ENCODE results near the gene PPP1R9A.

PPP1R9A gene

DNA sequence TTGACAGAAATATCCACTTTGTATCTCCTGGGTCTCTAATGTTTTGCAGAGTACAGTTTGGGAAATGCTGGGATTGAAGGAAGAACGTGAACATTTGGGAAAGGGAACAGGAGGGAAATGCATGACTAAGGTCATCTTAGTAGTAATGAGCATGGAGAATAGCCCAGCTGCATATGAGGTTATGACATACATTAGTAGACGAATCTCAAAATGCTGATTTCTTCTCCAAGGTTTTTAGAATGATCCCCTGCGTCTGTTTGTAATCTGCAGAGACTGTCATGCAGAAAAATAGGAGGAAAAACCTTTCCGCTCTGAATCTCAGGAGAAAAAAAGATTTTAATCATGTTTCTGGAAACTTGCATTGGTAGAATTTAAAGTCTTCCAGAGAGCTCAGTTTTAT is 133.6 kb downstream of the PPP1R9A start:
- no peak for DNase-seq

DNA sequence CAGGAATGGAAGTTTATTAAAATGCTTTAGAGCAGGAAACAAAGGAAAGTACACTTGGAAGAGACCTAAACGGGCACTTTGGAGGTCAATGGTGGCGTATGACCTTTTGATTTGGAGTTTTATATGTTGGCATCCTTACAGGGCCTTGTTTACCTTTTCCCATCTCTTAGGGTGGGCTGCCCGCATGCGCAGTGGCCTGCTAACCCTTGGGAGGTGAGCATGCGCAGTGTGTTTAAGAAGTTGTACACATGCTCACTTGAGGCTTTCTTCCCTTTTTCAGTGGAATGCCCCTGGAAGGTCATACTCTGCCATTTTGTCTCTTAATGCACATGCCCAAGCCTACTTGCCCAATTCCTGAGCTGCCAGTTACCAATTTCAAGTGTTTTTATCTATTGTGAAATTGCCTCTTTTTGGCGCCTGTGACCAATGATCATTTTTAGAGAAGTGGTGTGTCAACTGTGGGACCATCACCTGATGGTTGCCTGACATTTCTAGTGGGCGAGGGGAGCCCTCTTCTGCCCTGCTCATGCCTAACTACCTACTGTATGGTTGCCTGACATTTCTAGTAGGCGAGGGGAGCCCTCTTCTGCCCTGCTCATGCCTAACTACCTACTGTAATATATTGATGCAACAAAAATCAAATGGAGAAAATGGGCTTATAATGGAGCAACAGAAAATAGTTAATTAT is 138.0 kb downstream of the PPP1R9A start:
- DNase-seq, result peak; percentile 12 to 17

DNA sequence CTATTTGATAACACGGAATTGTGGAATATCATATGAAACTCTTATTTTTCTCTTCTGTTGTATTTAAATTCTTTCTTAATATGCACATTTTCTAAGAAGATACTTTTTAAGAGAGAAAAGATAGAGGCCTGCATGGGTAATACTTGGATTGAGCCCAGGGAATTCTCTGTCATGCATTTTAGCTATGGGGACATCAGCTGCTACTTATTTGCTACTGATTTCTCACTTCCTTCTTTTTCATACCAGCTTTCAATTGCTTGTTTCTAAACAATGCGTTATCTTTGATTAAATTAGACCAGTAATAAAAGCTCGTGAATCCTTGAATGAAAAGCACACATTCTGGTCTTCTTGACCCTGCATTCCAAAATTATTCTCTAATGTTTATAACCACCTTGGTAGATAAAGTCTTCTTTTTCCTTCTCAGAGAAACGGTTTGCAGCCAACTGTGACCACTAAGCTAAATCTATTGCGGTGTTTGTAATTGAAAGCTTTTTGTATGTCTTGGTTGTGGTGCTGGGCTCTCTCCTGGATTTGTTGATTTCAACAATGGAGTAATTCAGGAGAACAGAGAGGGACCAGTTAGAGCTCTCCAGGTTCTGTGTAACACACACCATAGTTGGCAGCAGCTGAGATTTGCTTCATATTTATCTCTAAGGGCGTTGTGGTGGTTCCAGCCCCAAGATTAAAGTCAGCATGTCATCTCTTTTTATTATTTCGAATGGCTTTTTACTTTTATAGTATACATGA is 139.3 kb downstream of the PPP1R9A start:
- no peak for DNase-seq

DNA sequence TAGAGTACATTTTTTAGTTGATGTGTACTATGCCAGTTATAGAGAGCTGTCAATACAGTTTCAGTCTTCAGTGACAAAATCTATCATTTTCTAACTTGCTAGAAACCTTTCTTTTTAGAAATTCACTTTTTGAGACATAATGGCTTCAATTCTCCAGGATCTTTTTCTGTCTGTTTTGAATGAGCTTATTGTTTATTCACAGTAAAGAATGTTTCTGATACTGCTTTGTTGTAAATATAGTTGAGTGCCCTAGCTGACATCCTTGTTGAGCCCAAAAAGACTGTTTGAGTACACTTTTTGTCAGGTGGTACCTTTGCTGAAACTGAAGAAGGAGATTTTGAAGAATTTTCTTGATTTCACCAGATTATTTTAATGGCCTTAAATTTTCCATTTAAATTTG is 139.9 kb downstream of the PPP1R9A start:
- no peak for DNase-seq

DNA sequence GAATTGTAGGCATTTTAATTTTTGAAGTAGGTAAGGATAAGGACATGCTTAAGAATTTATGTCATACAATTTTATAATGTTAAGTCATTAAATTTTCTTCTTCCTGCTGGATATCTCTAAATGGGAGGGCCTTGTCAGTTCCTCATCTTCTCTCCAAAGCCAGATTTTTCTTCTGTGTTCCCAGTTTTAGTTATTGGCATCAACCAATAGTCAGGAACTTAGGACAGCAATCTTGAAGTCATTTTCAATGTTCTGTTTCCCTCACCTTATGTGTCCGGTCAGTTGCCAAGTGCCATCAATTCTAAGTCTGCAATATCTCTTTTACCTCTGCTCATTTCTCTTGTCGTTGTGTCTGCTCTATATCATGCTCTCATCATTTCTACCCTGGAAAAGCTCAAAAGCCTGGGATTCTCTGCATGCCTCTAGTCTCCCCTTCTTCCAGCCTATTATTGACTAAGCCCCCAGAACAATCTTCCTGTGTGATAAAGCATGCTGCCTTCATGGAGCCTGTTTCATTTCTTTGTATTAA is 145.2 kb downstream of the PPP1R9A start:
- DNase-seq, result no peak

DNA sequence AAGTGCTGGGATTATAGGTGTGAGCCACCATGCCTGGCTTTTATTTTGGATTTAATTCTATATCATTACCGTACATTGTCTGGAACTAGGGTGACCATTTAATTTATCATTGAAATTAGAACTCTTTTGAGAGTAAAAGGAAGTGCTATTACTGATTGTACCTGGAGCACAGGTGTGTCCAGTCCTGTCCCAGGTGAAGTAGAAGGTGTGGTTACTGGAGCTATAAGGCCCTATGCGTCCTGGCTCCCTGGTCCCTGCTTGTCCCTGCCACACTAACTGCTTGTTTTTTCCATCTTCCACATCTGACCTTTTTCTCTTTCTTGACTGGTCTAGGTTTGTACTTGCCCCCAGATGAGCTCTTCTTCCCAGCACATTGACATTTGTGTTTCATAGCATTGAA is 147.0 kb downstream of the PPP1R9A start:
- no peak for DNase-seq

DNA sequence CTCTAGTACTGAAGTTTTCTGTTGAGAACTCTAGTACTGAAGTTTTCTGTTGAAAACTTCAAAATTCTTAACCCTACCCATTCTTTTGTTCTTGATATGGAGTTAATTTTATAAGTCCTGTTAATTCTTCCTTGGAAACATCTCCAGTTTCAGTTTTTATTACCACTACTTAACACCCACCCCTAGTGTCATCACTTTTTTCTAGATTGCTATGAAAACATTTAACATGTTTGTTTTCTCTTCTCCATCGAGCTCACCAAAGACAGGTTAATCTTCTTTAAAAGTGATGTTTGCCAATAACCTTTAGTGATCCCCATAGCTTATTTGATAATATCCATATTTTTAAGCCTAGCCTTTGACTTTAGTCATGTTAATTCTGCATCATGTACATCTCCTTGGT is 147.9 kb downstream of the PPP1R9A start:
- DNase-seq, result no peak

DNA sequence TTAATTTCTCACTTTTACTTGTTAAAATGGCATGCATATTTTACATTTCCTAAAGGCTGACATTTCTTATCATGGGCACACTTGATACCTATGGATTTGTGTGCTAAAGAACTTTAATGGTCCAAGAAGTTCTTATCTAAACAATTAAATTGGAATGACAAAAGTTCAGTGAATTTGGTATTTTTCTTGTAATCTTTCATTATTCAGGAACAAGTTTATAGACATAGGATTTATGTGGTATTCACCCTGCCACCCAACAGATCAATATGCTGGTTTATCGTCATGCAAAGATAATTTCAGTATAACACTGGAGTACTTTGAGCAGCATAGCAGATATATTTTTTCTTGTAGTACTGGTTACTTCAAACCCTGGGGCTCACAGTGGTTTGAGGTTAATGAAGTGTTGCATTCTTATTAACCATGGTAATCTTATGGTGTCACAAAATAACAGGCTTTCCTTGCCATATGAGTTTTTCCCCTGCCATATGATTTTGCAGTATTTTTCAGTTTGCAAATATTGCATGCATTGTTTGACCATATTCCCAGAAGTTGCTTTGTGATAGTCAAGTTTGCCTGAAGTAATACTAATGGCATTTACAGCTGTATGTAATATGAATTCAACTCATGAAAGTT is 148.8 kb downstream of the PPP1R9A start:
- DNase-seq, result no peak

DNA sequence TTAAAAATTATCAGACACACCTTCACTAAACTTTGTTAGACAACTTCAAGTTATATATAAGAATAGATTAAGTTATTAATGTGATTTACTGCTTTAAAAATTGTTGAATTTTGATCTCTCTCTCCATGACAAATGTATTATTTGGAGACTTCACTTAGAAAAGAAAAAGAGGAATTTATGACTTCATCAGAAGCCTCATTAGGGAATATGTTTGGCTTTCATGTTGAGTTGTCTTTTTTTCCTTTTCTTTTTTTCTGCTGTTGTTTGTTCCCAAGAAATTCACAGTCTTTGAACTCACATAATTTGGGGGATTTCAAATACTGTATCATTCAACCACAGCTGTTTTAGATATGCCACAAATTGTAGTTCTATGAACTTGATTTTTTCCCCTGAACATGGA is 149.5 kb downstream of the PPP1R9A start:
- DNase-seq, result no peak

DNA sequence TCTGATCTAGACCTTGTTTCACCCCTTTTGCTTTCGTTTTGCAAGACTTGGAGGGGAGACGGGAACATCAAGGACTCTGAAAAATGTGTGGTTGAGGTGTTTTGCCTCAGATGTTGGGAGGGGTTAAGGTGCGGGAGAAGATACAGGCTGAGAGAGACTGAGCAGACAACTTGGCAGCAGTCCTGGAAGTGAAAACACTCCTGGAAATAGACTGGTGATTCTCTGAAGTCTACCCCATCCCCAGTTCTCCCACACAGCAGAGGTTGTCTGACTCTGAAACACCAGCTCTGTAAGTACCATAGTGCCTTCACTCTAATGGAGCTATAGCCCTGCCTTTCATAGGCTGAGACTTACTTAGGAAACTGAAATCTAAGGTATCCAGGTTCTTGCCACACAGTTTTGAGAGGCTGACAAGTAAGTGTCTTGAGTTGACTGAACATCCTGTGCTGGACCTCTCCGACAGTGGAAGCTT is 152.5 kb downstream of the PPP1R9A start:
- no peak for DNase-seq

DNA sequence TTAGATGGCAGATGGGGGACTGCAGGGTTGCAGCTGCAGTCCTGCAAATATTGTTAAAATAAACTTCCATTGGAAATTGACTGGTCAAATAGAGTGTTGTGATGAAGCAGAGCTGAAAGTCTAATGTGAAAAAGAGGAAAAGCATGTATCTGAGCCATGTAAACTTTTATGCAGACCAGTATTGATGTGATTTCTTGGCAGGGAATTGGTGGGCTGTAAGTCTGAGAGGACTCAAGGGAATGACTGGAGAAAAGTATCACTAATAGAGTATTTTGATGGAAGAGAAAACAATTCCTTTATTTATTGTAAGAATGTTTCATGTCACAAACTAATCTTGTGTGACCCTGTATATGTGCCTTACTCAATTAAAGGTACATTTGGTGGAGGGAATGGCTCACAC is 155.5 kb downstream of the PPP1R9A start:
- no peak for DNase-seq

DNA sequence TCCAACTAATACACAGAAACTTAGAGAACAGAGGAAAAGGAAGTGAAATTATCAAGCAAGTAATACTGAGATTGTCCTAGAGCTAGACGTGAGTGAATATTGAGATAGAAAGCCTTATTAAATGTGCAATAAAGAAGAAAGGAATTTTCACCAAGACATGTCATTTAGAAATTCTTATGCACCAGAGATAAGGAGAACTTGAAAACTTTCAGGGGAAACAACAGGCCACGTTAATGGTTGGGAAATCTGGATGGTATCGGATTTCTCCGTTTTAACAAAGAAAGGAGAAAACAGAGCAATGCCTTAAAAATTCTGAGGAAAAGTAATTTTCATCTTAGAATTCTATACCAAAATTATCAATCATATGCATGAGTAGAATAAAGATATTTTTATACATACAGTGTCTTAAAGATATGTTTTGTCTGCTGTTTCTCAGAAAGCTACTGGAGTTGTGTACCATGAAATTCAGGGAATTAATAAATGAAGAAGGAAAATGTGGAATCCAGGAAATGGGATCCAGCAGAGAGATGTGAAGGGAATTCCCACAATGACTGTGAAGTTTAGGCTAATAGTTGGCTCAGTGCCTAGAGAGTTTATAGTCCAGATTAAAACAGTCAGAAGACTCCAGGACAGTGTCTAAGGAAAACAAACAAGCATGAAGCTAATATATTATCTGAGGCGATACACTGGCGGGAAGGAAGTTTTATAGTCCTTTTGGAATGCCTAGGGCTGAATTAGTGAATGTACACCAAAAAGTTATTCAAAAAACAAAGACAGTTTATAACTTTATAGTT is 159.5 kb downstream of the PPP1R9A start:
- DNase-seq, result no peak

DNA sequence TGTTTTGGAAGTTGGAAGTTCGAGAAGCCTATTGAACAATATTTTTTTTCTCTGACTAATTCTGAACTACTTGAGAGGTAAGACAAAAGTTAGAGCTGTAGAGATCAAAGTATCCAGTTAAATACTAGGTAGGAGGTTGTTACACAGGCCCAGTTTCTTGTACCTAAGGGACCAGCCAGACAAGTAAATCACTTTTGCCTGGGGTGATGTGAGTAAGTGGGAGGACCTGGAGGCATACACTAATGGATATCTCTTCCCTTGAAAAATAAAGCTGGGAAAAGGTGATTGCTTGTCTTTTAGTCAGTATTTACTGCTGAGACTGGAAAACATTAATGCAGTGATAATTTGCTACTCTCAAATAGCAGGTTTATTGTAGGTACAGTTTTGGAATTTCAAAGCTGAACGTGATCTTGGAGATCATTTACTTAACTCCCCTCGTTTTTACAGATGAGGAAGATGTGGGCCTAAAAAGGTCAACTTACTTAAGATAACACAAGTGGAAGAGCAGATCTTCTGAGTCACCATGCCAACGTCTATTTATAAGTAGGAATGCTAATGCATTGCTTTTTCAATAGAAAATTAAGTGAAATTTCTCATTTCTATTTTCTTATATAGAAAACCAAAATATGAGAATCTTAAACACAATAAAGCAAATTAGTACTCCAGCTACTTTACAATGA is 181.3 kb downstream of the PPP1R9A start:
- DNase-seq, result peak in 1 of 2 donors; percentile 7

DNA sequence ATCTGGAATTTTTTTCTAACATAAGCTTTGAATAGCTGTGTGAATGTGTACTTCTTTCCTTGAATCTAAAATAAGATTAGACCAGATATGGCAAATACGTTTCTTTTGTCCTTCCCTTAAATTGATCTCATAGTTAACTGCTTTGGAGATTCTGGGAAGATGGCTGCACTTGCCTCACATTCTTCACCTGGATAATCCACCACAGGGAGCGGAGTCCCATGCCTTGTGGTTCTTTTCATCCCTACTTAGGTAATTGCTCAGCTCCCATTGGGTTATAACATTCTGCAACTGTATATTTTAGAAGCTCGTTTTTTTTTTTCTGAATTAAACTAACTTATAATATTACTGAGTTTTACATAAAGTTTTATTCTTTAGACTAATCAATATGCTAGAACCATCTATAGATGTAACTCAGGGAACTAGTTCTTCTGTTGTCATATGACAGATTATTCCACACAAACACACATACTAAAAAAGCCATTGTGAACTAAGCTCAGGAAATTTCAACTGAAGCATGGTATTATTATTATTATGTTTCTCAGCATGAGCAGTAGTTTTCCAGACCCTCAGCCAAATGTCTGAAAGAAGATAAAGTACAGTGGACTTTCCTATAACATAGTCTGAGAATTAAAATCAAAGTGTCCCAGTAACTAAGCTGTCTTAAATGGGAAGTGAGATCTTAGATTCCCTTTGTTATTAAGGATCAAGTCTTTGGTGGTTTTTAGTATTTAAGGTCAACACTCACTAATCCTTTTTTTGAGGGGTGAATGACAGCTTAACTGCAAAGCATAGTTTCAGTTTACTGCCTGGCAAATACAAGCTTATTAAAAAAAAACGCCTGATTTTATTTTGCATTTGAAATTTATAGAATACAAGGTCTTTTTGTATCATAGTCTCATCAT is 182.3 kb downstream of the PPP1R9A start:
- DNase-seq, result no peak

DNA sequence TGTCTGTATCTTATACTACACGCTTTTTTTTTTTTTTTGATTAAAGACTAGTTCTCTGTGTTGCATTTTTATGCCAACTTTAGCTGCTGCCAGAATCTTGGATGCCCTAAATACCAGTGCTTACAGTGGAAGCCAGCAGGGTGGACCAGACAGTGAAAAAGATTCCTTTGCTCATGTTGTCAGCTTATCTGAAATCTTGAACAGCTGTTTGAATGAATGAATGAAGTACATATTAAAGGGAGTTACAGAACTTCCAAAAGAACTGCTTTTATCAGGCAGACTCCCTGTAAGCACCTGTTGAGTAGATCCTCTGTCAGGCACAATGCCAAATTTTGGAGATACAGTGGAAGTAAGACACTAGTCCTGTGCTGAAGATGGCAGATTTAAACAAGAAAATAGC is 184.9 kb downstream of the PPP1R9A start:
- DNase-seq, result no peak

DNA sequence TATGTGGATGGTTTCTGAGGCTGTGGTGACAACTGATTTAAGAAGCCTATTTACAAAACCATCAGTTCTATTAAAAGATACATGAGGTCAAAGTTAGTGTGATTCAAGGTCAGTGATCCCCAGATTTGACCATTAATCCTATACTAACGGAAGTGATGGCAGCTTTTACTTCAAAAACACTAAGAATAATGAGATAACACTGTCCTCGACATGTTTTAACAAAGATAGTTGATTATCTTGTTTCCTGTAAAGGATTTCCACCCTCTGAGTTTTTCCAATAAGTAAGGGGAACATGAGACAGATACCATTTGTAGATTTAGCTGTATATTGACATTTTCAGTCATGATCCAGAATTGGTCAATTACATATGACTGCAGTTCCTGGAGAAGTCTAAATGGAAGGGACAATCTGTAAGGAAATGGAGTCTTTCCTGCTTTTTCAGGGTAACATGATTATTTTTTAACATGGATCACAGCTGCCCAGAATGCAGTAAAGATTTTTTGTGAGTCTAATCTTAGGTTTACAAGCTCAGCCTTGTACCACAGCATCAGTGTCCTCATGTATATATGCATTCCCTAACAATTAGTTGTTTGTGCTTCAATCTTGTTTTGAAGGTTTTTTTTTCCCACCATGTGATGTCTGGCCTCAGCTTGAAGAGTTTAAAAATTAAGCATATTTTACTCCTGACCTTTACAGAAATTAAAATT is 188.0 kb downstream of the PPP1R9A start:
- no peak for DNase-seq

DNA sequence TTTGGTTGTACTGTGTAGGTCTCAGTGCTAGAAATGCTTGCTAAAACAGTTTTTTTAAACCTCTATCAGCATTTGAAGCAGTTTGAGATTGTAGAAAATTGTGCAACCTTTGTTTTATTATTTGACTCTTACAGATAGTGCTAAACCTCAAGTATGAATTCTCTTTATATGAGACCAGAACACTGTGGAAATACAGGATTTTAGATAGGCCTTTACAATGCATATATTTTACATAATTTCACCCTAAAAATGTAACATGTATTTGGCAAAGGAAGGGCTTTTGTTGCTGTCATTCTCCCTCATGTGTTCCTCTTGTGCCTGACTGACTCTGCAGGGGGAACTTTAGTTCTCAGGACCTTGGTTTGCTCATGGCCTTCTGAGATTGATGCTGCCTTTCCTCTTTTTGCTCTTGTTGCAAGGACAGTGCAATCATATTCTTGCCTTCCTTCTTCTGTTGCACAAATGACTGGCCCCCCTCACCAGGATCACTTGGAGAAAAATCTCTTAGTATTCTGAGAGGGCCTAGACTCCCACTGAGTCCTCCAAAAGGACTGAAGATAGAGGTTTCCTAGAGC is 188.7 kb downstream of the PPP1R9A start:
- peak; percentile 60 to 86 for DNase-seq

DNA sequence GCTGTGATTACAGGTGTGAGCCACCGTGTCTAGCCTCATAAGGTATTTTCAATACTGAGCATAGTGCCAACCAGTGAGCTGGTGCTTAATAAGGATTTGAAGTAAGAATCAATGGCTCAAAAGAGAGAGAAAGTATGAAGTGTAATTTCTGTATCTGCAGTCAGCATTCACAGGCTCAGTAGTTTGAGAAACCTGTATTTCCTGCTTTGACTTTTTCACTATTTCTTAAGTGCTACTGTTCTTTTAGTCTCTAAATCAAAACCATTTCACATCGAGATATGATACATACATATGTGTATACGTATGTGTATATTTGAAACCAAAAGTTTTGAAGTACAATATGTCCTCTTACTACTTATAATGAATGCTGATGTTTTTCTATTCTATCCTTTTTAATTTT is 189.9 kb downstream of the PPP1R9A start:
- no peak for DNase-seq

DNA sequence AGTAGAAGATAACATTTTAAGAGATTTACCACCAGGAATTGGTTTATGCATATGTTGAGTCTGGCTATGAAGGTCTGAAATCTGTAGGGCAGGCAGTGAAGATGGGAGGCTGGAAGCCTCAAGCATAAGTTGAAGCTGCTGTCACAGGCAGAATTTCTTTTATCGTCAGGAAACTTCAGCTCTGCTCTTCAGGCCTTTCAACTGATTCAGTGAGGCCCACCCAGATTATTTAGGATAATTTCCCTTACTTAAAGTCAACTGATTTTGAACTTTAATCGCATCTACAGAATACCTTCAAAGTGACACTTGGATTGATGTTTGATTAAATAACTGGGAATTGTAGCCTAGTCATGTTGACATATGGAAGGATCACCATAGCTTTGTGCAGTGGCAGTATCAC is 190.5 kb downstream of the PPP1R9A start:
- DNase-seq, result no peak

DNA sequence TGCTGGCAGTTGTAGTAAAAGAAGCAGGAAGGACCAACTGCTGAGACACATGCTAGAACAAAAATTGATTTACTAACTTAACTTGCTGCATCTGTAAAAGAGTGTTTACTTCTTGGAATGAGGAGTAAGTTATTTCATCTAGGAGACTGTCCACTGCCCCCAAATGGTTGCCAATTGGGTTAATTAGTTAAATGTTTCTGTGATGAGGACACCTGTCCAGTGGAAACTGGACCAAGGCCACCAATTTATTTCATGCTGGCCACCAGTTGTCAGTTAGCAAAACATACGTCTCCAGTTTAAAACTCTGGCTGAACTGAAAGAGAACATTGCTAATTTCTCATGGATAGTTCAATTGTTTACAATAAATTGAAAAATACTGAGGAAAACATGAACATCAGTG is 191.7 kb downstream of the PPP1R9A start:
- no peak for DNase-seq

Data from inflammatory macrophage (primary cell).